Erythroblast (primary cell): Measurements from ENCODE around the gene KRTAP19-8.

Experiments
- DNase-seq, 2 experiments: peaks; one replicate each; lab custom pipeline; 2025; lab: John Stamatoyannopoulos, UW
- GATA1 ChIP-seq: IDR thresholded peaks from 2 replicates; pipeline ENCODE4 v1.6.1; 2011; ENCODE audit warnings: low read depth, mild to moderate bottlenecking, control low read depth, low read length, moderate library complexity
- POLR2A ChIP-seq: IDR thresholded peaks from 2 replicates; pipeline ENCODE4 v1.6.1; 2011; ENCODE audit warnings: mild to moderate bottlenecking, low read length

KRTAP19-8 gene

DNA sequence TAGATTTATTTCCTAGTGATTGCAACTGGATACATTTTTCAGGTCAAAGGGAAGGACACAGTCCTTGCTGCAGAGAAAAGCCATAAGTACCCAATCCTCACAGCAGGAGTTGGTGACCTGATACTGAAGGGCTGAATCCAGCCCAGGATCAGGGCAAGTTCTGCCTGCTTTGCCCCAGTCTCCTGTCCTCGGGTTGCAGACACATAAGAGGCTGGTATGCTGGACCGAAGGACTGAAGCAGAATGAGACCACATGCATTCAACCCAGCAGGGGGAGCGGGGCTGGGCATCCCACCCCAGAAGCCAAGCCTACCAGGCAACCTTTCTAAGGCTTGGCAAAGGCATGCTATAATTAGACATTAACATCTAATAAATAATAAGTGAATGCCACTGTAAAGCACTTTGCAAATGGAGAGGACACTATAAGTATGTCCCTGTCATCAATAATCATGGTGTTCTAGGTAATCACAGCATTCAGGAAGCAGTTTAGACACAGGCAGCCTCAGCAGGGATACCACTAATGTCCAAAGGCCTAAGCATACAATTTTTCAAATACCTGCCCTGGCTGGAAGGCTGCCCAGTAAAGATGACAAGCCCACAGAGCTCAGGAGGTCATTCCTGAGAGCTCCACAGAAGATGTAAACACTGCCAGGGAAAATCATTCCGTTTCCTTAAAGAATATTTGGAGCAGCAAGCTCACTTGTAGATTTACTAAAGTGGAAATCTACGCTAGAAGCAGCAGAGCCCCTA is 47.6 kb downstream of the KRTAP19-8 start:
- TF ChIP-seq GATA1: no peak
- no peak for TF ChIP-seq POLR2A
- no peak for DNase-seq

DNA sequence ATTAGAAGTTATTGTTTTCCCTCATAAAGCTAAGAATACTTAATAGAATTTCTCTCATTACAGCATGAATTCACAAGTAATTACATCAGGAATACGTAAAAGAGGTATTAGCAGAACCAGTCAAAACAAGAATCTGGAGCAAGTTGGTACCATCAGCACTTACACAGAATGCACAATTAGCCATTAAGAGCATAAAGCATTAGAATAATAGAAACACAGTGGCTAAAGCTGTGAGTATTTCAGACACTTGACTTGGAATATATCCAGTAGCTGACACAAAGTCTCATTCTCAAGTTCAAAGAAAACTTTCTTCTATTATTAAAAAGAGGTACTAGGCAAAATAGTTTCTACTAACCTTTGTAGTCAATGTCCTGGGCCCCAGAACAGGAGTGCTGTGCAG is 49.6 kb downstream of the KRTAP19-8 start:
- no peak for DNase-seq
- no peak for TF ChIP-seq POLR2A
- TF ChIP-seq GATA1: no peak
